ENCODE results near the gene IRF6.

The IRF6 gene

GRCh38 chr1:209805875-209806760, at the start of gene IRF6:
IRF6 (minus strand) TSS chr1:209806142; CDS start chr1:209801413, 4,729 bp downstream.
- peak; percentile 74 to 94 for DNase-seq

DNA sequence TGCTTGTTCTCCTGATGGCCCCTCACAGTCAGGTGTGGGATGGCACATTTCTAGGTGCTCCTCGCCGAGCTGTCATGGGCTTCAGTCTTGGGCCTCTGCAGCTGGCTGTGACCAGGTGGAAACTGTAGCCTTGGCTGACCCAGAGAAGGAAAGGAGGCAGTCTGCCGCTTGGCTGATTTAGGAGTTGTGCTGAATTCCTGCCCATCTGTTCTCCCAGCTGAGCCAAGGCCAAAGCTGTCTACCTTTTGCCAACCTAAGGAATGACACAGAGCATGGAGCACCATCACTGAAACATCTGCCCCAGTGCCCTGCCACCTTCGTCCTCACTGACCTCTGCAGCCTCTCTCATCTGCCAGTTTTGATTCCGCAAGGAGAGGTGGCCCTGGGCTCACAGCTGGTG, 49.7 kb upstream of the IRF6 start:
- DNase-seq, result no peak

- no peak for DNase-seq
Observed at GRCh38 chr1:209855006-209855405, 49.1 kb upstream of the IRF6 start.

GRCh38 chr1:209854196-209854595, 48.3 kb upstream of the IRF6 start:
- DNase-seq, result no peak

DNA sequence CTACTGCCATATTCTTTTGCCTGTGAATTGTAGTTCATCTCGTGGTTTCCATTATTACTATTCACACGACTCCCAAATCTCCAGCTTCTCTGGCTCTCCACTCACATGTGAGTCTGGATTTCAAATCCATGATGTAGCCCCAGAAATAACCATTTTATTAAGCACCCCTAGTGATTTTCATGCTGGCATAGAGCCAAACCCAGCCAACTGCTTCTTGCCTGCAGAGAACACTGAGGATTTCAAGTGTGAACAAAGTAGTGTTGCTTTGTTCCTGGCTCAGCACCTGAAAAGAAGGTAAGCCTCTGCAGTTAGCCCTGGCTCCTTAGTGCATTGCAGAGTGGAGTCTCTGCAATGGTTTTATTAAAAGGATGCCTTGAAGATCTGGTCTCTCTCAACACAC, 47.7 kb upstream of the IRF6 start:
- DNase-seq, result no peak

- DNase-seq, result peak; percentile 22 to 55
Observed at GRCh38 chr1:209850342-209850979, 44.5 kb upstream of the IRF6 start.

- no peak for DNase-seq
Observed at GRCh38 chr1:209849388-209849787, 43.4 kb upstream of the IRF6 start.

DNA sequence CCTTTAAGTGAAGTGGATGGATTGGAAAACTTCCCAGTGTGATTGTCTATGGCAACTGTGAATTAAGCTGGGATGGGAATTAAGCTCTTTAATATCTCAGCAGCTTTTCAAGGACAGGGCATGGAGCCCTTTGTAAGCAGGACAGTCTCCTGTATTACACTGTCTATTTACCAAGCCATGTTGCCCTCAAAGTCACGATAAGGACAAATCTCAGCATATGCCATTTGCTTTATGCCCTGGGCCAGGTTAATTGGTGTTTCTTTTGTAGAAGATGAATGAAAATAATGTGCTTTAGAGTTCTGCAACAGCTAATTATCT, 39.4 kb upstream of the IRF6 start:
- DNase-seq, result no peak

- no peak for DNase-seq
Observed at GRCh38 chr1:209844695-209845407, 38.9 kb upstream of the IRF6 start.

DNA sequence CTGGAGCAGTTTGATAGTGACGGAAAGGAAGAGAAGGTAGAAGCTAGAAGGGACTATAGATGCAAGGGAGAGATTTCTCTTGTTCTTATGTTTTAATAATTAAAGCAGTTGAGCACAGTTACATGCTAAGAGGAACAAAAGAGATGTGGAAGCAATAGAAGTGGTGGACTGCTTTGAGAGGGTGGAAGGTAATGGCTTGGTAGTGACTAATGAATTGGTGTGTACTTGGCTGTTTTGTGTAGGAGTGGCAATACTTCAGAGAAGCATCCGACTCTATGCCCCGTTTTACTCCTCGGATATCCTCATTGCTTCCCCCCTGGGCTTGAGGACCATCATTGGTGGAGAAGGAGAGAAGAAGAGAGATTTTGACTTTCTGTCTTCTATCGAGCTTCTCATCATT, 34.7 kb upstream of the IRF6 start:
- DNase-seq, result no peak

DNA sequence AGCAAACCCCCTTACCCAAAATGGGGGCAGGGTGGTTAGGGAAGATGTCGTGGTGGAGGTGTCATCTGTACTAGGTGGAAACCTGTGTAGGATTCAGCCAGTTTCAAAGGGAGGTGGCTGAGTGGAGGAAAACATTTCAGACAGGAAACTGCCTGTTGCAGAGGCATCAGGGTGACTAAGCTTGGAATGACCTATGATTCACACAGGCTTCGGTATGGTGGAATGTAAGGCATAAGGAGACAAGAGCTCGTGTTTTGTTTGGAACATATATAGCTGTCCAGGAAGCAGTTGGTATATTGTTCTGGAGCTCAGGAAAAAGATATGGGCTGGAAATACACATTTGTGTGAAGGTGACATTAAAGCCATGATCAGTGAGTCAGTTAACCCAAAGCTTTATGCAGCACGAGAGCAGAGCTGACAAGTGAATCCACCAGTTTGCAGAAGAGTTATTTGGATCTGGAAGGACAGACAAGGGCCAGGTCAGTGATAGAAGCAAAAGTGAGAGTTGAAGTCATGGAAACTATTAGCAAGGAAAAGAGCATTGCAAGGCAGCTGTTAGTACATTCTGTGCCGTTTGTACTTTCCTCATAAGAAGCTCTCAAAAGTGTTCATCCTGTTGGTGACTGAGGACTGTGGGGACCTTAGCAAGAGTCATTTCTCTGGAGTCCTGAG, 34.1 kb upstream of the IRF6 start:
- no peak for DNase-seq

DNA sequence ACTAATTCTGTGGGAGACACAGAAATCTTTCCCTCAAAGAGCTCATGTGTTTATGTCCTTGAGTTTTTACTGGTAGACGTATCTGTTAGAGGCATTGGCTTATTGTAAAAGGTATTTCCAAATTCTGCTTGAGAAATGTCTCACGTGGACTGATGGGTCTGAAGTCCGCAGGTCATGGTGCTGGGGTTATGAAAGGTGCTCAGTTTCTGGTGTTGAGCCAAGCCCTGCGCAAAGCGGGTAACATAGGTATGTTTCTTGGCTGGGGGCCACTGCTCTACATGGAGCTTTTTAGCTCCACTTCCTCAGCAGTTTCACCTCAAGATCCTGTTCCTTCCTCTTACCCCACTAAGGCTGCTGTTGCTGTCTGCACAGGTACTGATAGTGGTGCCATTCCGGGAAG, 32.6 kb upstream of the IRF6 start:
- DNase-seq, result no peak

DNA sequence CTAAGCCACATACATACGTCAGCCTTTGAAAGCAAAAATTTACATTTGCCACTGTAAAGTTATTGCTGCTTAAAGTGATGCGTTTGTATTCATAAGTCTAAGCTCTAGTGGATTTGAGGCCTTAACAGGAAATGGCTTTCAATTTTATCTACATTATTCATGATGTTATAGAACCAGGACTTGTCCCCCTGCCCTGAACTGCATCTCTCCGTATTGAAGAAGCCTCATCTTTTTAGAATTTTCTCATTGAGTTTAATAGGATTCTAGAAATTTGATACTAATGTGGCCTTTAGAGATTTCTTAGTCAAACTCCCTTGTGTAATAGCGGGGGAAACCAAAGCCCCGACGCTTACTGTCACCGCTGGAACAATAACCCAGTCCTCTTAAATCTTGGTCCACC, 31.7 kb upstream of the IRF6 start:
- no peak for DNase-seq

DNA sequence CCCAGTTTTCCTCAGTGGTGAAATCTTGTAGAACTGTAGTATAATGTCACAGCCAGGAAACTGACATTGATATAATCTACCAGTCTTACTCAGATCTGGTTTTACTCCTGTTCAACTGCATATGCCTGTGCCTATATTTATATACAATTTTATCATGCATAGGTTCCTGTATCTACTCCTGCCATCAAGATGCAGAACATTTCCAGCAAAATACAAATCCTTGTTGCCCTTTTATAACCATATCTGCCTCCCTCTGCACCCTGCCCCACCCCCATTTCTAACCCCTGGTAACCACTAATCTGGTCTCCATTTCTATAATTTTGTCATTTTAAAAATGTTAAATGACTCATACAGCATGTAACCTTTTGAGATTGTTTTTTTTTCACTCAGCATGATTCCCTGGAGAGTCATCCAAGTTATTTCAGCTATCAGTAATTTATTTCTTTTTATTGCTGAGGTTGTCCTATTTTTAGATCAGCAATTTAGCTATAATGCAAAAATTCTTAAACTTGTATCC, 29.9 kb upstream of the IRF6 start:
- no peak for DNase-seq

DNA sequence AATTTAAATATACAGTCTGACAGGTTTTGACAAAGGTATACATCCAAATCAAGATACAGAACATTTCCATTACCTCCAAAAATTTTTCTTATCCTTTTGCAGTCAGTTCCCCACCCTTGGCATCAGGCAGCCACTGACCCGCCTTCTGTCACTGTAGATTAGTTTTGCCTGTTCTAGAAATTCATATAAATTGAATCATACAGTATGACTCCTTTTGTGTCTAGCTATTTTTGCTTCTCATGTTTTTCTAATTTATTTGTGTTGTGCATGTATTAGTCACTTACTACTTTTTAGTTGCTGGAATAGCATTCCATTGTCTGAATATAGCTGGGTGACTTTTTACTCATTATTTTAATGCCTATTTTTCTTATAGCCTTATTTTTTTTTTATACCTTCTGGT, 25.7 kb upstream of the IRF6 start:
- no peak for DNase-seq

DNA sequence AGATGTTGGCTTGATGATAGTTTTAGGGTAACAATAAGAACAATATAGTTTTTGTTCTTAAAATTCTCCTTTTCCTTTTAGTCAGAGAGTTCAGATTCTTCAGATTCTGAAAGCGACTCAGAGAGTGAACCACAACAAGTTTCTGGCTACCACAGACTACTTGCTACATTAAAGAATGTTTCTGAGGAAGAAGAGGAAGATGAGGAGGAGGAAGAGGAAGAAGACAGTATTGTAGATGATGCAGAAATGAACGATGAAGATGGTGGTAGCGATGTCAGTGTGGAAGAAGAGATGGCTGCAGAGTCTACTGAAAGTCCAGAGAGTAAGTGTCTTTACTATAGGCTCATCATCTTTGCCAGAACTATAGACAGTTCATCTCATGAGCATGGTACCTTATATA, 24.8 kb upstream of the IRF6 start:
- no peak for DNase-seq

- DNase-seq, result no peak
Observed at GRCh38 chr1:209829716-209830115, 23.8 kb upstream of the IRF6 start.

- peak; percentile 89 to 95 for DNase-seq
Observed at GRCh38 chr1:209827384-209828262, 21.7 kb upstream of the IRF6 start, which contains the start of gene UTP25. UTP25 (plus strand) TSS chr1:209827972; CDS start chr1:209828064, 92 bp downstream.

- no peak for DNase-seq
Observed at GRCh38 chr1:209825591-209826434, 19.9 kb upstream of the IRF6 start.

GRCh38 chr1:209823143-209824041, 17.4 kb upstream of the IRF6 start:
- DNase-seq, result peak; percentile 8 to 52

Data from NCI-H526 (cell line).